BJ (cell line): Measurements from ENCODE around the gene SNCG. TPM values are rescaled to one million over a fixed set of nuclear protein-coding genes. Genes with fewer than 3 reads are reported as not detected.

ENCODE experiments used
- CTCF ChIA-PET: fragments of 350-600 bp; formaldehyde crosslinking; extraction: SDS; loops from one replicate; lab custom pipeline; 2021; ENCODE audit warnings: antibody characterized with exemption, inconsistent platforms; lab: Yijun Ruan, JAX
- POLR2A ChIA-PET: fragments of 300-600 bp; sonication (Branson Sonifier 250); formaldehyde crosslinking; extraction: SDS; loops from one replicate; lab custom pipeline; 2021; ENCODE audit warnings: antibody characterized with exemption; lab: Charles Lee
- DNase-seq: peaks from one replicate; pipeline ENCODE4 v3.0.0-alpha.2; 2011; ENCODE audit warnings: low read depth
- H3K27me3 ChIP-seq: 2 replicates; pipeline ENCODE4 v1.6.0; 2011; ENCODE audit warnings: low read length; ENCODE audit not compliant: control insufficient read depth, insufficient read depth
- H3K36me3 ChIP-seq: 2 replicates; pipeline ENCODE4 v1.5.1; 2011; ENCODE audit warnings: low read length; ENCODE audit not compliant: control insufficient read depth, insufficient read depth
- H3K4me3 ChIP-seq: 2 replicates; pipeline ENCODE4 v1.5.1; 2011; ENCODE audit warnings: low read depth, mild to moderate bottlenecking, control low read depth, low read length
- CTCF ChIP-seq: IDR thresholded peaks from 2 replicates; pipeline ENCODE4 v1.5.1; 2011; ENCODE audit warnings: low read depth, mild to moderate bottlenecking, control low read depth, inconsistent platforms, low read length, moderate library complexity; ENCODE audit not compliant: insufficient read depth
- polyA plus RNA-seq: library from polyadenylated mRNA; depleted of rRNA; stranded (reverse); fragments of >200 nt; gene quantifications from 2 replicates; pipeline ENCODE4 v1.2.3, GENCODE V29; 2011

SNCG gene
- polyA plus RNA-seq, 1 experiment, result 9.7 TPM

GRCh38 chr10:86964061-86964846 lies 5.9 kb downstream of the SNCG start:
- ChIA-PET CTCF (interaction anchor here (19.2 kb wide), 1 partner anchor 23 kb away, joined by 346 read pairs; no protein-coding TSS in a partner anchor), POLR2A (no interaction called here)
- Histone ChIP-seq H3K27me3 (no peaks in the 10 kb centered on the region), H3K36me3 (no peaks in the 10 kb centered on the region), H3K4me3 (no peak overlapping the region)
- DNase-seq, result no peak
- TF ChIP-seq CTCF, result no peak

- no peak for TF ChIP-seq CTCF
- CTCF ChIA-PET, result interaction anchor here (4.5 to 19.2 kb wide), 2 partner anchors 10 to 24 kb away, joined by 23 to 346 read pairs; no protein-coding TSS in a partner anchor
- Histone ChIP-seq H3K36me3 (no peaks in the 10 kb centered on the region), H3K27me3 (no peaks in the 10 kb centered on the region), H3K4me3 (no peak overlapping the region)
- POLR2A ChIA-PET, result no interaction called here
- DNase-seq, result no peak
Observed at GRCh38 chr10:86964847-86965190, 6.4 kb downstream of the SNCG start.

DNA sequence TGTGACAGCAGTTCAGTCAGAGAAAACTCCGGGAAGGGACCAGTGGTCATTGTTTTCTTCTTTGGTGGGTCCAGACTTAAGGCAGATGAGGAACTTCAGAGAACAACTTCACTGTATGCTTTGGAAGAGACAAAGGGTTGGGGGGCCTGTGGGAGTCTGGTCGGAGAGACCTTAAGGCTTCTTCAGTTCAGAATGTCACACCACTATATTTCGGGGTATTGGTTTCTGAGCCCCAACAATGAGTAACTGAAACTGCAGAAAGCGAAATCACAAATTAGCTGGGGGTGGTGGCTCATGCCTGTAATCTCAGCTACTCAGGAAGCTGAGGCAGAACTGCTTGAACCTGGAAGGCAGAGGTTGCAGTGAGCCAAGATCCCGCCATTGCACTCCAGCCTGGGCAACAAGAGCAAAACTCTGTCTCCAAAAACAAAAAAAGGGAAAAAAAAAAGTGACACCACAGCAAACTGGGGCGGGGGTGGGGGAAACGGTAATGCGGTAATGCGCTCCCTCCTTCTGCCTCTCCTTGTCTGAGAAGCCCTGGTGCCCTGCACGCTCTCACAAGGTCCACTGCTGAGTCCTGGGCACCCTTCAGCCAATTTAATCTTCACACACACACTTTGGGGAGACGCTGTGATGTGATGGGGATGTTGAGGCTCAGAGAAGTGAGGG lies 7.7 kb downstream of the SNCG start:
- Histone ChIP-seq H3K27me3 (no peaks in the 10 kb centered on the region), H3K4me3 (no peak overlapping the region), H3K36me3 (no peaks in the 10 kb centered on the region)
- ChIA-PET POLR2A (no interaction called here), CTCF (interaction anchor here (0.7 to 19.2 kb wide), 13 partner anchors 11 to 566 kb away, joined by 3 to 346 read pairs (median 3); no protein-coding TSS in a partner anchor)
- no peak for TF ChIP-seq CTCF
- DNase-seq, result no peak

DNA sequence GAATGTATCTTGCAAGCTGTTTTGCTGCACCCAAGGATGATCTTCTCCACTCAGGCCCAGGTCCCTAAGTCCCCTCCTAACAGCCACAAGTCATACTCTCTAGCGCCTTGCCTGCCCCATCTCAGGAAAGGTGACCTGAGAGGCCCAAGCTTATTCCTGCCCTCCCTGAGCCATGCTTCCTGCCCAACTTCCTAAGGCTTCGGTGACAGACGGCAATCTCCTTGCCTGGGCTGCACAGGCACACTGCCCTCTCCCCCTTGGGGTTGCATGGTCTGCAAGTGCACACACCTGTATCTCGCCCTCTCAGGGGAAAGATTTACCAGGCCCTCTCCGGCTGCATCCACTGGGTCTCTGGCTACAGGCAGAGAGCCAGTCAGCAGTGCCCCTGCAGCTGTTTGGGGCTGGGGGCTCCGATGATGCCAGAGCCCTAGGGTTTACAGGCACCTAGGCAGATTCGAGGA lies 9.1 kb downstream of the SNCG start:
- ChIA-PET POLR2A (no interaction called here), CTCF (interaction anchor here (0.8 to 19.2 kb wide), 5 partner anchors 9 to 279 kb away, joined by 3 to 346 read pairs (median 12); partner anchors contain the start of genes MMRN2 and SNCG)
- Histone ChIP-seq H3K36me3 (no peaks in the 10 kb centered on the region), H3K27me3 (no peaks in the 10 kb centered on the region), H3K4me3 (no peak overlapping the region)
- DNase-seq, result no peak
- TF ChIP-seq CTCF, result no peak
